Activated T-cell treated with anti-CD3 and anti-CD28 coated beads, Interleukin-2, amount 50 U/mL, for 24 hours (primary cell): ENCODE results near the gene ALPP.
"Not testable (repeated sequence)": the region's sequence is repeated elsewhere in the genome, so short reads cannot be mapped to it uniquely, and the experiment has no call there.

Experiments used
- DNase-seq: peaks from one replicate; pipeline ENCODE4 v3.0.0-alpha.2; 2020
- H3K27ac Mint-ChIP-seq: 2 replicates; pipeline ENCODE4 v1.8.0; 2020; ENCODE audit warnings: mild to moderate bottlenecking, mixed read lengths
- H3K27me3 Mint-ChIP-seq: 2 replicates; pipeline ENCODE4 v1.8.0; 2020; ENCODE audit warnings: mixed read lengths
- H3K36me3 Mint-ChIP-seq: 2 replicates; pipeline ENCODE4 v1.8.0; 2020; ENCODE audit warnings: low read depth, mixed read lengths
- H3K4me1 Mint-ChIP-seq: 2 replicates; pipeline ENCODE4 v1.8.0; 2020; ENCODE audit warnings: low read depth, mixed read lengths
- H3K4me3 Mint-ChIP-seq: 2 replicates; pipeline ENCODE4 v1.8.0; 2020; ENCODE audit warnings: mild to moderate bottlenecking, moderate library complexity, mixed read lengths
- H3K9me3 Mint-ChIP-seq: 2 replicates; pipeline ENCODE4 v1.8.0; 2020; ENCODE audit warnings: mixed read lengths

ALPP gene

DNA sequence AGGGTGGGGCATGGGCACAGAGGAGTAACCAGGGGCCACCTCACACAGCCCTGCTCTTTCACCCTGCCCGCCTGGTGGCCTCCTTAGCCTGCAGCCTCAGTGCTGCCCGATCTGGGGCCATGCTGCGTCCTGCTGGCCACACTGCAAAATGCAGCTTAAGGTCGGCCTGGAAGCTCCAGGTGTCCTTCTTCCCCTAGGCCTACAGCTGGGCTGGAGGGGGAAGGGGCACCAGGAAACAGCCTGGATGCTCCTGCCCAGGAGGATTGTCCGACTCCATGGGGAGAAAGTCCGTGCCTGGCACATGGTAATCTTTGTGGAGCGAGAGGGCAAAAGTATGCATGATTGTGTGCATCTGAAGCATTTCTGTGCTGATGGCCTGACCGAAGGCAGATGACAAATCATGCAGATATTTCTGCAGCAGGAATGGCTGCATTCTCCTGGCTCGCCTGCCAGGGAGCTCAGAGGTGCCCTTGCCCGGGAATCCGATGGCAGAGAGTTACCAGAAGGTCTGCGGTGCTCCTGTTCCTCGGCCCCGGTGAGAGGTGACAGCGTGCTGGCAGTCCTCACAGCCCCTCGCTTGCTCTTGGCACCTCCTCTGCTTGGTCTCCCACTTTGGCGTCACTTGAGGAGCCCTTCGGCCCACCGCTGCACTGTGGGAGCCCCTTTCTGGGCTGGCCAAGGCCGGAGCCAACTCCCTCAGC lies 12.8 kb upstream of the ALPP start:
- Mint-ChIP-seq H3K4me3 (no peak overlapping the region), H3K9me3 (no peaks in the 10 kb centered on the region), H3K27me3 (no peaks in the 10 kb centered on the region), H3K4me1 (peaks cover 22% of the 10 kb centered on the region), H3K27ac (no peak overlapping the region), H3K36me3 (no peaks in the 10 kb centered on the region)
- peak; percentile 35 for DNase-seq

DNA sequence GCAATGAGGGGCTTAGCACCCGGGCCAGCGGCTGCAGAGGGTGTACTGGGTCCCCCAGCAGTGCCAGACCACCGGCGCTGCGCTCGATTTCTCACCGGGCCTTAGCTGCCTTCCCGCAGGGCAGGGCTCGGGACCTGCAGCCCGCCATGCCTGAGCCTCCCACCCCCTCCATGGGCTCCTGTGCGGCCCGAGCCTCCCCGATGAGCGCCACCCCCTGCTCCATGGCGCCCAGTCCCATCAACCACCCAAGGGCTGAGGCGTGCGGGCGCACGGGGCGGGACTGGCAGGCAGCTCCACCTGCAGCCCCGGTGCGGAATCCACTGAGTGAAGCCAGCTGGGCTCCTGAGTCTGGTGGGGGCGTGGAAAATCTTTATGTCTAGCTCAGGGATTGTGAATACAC lies 12.1 kb upstream of the ALPP start:
- not testable (repeated sequence) for H3K27me3 Mint-ChIP-seq, H3K9me3 Mint-ChIP-seq, H3K4me3 Mint-ChIP-seq, H3K36me3 Mint-ChIP-seq, DNase-seq, H3K27ac Mint-ChIP-seq
- peaks cover 22% of the 10 kb centered on the region for H3K4me1 Mint-ChIP-seq

DNA sequence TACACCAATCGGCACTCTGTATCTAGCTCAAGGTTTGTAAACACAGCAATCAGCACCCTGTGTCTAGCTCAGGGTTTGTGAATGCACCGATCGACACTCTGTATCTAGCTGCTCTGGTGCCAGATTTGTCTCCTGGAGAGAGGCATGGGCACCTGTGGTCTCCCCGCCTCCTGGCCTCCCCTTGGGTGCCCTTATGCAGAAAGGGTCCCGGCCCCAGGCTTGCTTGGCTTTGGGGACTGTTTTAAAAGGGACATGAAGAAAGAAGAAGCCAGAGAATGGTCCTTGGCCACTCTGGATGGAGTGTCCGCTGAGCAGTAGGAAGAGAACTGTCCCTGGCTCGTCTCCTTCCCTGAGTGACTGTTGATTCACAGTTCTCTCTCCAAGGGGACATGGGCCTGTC lies 11.5 kb upstream of the ALPP start:
- H3K27me3 Mint-ChIP-seq, result no peaks in the 10 kb centered on the region

DNA sequence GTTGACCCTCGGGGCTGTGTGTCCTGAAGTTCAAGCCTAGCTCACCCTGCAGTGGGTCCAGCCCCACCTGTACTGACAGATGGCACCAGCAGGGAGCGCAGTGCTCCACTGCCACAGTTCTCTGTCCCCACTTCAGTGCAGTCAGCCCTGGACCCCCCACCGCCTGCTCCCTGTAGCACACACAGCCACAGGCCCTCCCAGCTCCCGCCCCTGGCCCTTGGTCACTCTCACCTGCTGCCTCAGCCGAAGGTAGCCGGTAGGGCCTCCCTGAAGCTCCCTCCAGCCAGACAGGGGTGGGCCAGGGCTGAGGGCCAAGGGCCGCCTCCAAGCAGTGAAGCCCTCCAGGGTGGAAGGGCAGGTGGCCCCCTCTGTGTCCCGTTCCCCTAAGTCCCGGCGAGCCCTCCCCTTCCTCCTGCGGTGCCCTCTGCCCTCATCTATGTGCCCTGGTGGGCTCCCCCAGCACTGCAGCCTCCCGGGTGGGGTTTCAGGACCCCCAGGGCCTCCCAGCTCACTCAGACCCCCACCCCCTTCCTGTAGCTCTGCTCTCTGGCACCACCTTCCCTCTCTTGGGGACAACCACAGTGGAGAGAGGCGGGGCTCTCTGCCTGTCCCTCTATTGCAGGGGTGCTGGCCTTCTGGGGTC lies 10.8 kb upstream of the ALPP start:
- Mint-ChIP-seq H3K4me1 (peaks cover 18% of the 10 kb centered on the region), H3K4me3 (no peak overlapping the region), H3K36me3 (no peaks in the 10 kb centered on the region), H3K27me3 (no peaks in the 10 kb centered on the region), H3K27ac (no peak overlapping the region), H3K9me3 (no peaks in the 10 kb centered on the region)
- DNase-seq, result no peak

More for the DNA sequence above, 11.5 kb upstream of the ALPP start:
- no peaks in the 10 kb centered on the region for H3K36me3 Mint-ChIP-seq
- no peak overlapping the region for H3K27ac Mint-ChIP-seq
- no peak for DNase-seq
- peaks cover 22% of the 10 kb centered on the region for H3K4me1 Mint-ChIP-seq
- H3K9me3 Mint-ChIP-seq, result no peaks in the 10 kb centered on the region
- H3K4me3 Mint-ChIP-seq, result no peak overlapping the region

DNA sequence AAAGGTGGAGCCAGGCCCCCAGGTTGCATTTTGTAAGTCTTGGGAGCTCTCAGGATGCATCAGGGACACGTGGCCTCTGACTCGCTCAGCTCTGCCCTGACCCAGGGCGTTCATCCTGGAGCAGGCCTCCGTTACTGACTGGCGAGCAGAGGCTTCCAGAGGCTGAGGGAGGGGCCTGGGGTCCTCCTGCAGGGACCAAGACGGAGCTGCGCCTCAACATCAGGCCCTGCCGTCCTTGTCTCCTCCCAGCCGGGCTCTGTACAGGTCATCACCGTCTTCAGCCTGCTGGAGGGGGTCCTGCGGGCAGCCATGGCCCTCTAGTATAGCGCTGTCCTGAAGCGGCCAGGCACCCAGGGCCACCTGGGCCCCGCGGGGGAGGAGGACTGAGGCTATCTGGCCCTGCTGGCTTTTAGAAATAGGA lies 10.2 kb upstream of the ALPP start:
- Mint-ChIP-seq H3K36me3 (no peaks in the 10 kb centered on the region), H3K27ac (no peak overlapping the region), H3K4me3 (no peak overlapping the region), H3K9me3 (no peaks in the 10 kb centered on the region), H3K4me1 (peaks cover 14% of the 10 kb centered on the region), H3K27me3 (no peaks in the 10 kb centered on the region)
- no peak for DNase-seq

DNA sequence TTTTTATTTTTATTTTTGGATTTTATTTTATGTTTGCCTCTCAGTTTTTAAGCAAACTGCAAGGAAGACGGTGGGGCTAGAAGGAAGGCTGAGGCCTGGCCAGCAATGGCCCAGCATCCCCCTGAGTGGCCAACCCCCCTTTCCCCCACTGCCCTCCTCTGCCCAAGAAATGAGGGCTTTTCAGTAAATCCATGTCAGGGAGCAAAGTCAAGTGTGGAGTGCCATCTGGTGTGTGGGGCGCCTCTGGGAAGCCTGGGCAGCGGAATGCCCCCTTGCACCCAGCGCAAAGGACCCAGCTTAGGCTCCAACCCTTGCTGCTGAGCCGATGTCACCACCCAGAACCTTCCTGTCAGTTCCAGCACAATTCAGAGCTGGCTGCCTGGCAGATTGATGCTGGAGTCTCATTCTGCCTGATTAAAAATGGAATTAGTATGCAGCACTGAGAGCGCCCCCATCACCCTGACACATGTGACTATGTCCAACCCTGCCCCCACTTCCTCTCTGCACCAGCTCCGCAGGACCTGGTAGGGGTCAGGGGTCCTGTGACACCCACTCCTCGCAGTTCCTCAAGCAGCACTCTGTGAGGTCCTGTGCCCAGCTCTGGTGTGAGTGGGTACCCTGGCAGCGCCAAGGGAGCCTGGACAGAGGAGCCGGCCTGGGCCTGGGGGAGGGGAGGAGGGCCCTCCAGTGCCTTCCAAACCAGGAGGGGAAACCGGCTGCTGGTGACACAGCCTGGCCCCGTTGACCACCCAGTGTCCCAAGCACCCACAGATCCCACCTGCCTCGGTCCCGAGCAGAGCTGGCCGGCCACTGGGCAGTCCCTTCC lies 9.2 kb upstream of the ALPP start:
- no peak overlapping the region for H3K4me3 Mint-ChIP-seq
- DNase-seq, result no peak
- H3K27me3 Mint-ChIP-seq, result no peaks in the 10 kb centered on the region
- no peak overlapping the region for H3K27ac Mint-ChIP-seq
- H3K9me3 Mint-ChIP-seq, result no peaks in the 10 kb centered on the region
- H3K4me1 Mint-ChIP-seq, result peaks cover 4% of the 10 kb centered on the region
- H3K36me3 Mint-ChIP-seq, result no peaks in the 10 kb centered on the region

DNA sequence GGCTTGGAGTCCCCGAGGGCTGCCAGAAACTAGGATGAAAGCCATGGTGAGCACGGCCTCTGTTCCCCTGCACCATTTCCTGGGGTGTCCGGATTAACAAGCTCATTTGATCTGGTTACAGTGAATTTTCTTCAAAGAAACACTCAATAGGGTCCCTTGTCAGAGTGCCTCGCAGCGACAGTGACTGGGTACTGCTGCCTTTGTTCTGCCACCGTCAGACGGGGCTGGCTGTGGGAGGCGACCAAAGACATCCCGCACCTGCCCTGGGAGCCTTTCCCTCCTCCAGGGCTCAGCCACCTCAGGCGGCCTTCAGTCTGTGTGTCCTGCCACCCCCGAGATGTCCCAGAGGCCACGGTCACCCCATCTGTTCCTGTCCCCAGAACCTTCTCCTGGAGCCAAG lies 8.5 kb upstream of the ALPP start:
- H3K27ac Mint-ChIP-seq, H3K27me3 Mint-ChIP-seq, DNase-seq, H3K36me3 Mint-ChIP-seq, H3K9me3 Mint-ChIP-seq, H3K4me3 Mint-ChIP-seq, H3K4me1 Mint-ChIP-seq: not testable (repeated sequence)

DNA sequence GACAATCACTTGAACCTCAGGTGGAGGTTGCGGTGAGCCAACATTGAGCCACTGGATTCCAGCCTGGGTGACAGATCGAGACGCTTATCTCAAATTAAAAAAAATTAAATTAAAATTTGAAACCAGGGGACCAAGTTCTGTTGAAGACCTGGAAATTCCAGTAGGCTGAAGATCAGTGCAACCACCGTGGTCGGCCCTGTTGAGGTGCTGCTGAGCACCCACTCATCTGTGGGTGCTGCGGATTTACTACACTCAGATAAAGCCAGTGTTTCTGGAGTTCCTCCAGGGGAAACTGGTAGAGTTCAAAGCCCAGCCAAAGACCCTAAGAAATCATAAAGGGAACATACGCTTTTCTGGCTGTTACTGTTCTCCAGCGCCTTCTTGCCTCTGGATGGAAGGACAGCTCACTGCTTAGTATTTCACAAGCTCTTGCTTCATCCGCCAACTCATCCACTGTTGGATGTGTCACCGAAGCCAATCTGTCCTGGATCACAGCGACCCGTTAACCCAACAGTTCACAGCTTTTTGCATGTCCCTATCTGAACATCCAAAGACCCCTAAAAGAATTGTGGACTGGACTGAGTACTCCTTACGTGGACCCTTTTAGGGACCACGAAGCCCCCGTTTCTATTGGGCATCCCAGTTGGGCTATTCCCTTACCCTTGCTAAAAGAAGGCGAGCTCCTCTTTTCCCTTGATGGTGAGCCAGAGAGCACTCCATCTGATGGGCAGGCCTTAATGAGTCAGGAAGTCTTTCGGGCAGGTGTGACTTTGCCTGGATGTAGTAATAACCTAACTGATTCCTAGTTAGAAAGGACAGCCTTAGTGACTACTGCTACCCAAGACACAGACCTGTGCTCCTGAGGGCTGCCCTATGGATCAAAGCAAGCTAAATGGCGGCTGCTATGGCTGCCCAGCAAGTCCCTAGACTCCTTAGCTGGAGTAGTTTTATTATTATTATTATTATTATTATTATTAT lies 6.0 kb upstream of the ALPP start:
- DNase-seq, result no peak
- no peaks in the 10 kb centered on the region for H3K36me3 Mint-ChIP-seq
- no peak overlapping the region for H3K4me3 Mint-ChIP-seq
- H3K4me1 Mint-ChIP-seq, result no peaks in the 10 kb centered on the region
- H3K9me3 Mint-ChIP-seq, result no peaks in the 10 kb centered on the region
- no peak overlapping the region for H3K27ac Mint-ChIP-seq
- H3K27me3 Mint-ChIP-seq, result no peaks in the 10 kb centered on the region

DNA sequence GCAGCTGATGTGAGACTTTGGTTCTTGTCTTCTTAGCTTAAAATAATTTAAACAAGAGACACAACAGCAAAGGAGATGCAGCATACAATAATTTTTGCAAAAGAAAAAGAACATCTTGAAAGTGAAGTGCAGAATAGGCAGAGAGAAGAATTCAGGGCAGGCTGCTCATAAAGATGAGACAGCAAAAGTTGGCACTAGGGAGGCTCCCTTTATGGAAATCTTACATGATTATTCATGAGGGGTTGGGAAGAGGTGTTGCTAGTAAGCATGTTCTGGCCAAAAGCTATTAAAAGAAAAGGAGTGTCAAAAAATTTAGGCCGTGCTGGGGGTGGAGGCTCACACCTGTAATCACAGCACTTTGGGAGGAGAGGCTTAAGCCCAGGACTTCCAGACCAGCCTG lies 4.2 kb upstream of the ALPP start:
- Mint-ChIP-seq H3K27me3 (peaks cover 3% of the 10 kb centered on the region), H3K27ac (no peak overlapping the region), H3K36me3 (no peaks in the 10 kb centered on the region), H3K4me3 (no peak overlapping the region), H3K4me1 (no peaks in the 10 kb centered on the region), H3K9me3 (no peaks in the 10 kb centered on the region)
- no peak for DNase-seq

DNA sequence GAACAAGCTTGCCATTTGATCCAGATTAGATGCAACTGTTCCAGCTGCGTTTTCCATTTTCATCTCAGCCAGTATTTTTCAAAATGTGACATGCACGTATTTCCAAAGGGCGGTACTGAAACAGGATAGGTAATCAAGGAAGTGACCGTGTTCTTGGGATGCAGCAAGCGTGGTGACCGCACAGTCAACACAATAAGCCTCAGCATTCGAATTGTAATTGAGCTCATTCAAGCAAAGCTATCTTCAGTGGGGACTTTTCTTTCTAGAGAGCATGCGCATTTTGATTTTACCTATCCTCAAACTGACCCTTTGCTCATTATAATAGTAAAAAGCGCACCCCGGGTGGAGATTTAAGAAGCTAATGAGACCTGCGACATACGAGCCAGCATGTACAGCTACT lies 3.4 kb upstream of the ALPP start:
- Mint-ChIP-seq H3K36me3 (no peaks in the 10 kb centered on the region), H3K4me3 (no peak overlapping the region)

DNA sequence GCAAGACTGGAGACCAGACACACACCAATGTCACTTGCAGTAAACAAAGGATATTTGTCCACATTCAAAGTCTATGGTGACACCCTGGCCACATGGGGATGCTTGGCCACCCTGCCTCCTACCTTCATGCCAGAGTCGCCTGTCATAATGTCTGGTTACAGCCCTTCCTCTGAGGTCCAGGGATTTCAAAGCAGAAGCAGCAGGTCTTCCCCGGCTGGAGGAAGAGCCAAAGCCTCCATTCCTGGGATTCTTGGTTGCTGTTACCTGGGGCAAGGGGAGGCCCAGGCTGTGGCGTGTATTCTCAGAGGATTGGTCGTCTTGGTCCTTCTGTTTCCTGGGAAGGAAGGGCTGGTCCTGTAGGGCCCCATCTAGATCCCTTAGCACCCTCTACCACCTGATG lies 2.3 kb upstream of the ALPP start:
- no peaks in the 10 kb centered on the region for H3K9me3 Mint-ChIP-seq
- DNase-seq, result no peak
- no peaks in the 10 kb centered on the region for H3K4me1 Mint-ChIP-seq
- no peak overlapping the region for H3K4me3 Mint-ChIP-seq
- H3K27me3 Mint-ChIP-seq, result peaks cover 8% of the 10 kb centered on the region
- no peaks in the 10 kb centered on the region for H3K36me3 Mint-ChIP-seq
- no peak overlapping the region for H3K27ac Mint-ChIP-seq

More for the DNA sequence above, 3.4 kb upstream of the ALPP start:
- H3K27ac Mint-ChIP-seq, result no peak overlapping the region
- peaks cover 8% of the 10 kb centered on the region for H3K27me3 Mint-ChIP-seq
- no peaks in the 10 kb centered on the region for H3K4me1 Mint-ChIP-seq
- DNase-seq, result no peak
- H3K9me3 Mint-ChIP-seq, result no peaks in the 10 kb centered on the region

DNA sequence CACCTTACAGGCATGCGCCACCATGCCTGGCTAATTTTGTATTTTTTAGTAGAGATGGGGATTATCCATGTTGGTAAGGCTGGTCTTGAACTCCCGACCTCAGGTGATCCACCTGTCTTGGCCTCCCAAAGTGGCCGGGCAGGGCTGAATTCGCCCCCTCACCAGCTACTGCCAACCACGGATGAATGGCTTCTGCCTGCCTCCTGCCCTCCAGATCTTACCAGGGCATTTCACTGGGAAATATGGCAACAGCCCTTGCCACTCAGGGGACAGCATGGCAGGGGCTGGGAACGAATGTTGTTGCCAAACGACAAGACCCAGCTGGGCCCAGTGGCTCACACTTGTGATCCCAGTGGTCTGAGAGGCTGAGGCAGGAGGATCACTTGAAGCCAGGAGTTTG lies 1.8 kb upstream of the ALPP start:
- H3K4me3 Mint-ChIP-seq, result no peak overlapping the region
- DNase-seq, result no peak
- no peaks in the 10 kb centered on the region for H3K36me3 Mint-ChIP-seq
- no peak overlapping the region for H3K27ac Mint-ChIP-seq
- peaks cover 10% of the 10 kb centered on the region for H3K27me3 Mint-ChIP-seq
- no peaks in the 10 kb centered on the region for H3K9me3 Mint-ChIP-seq
- H3K4me1 Mint-ChIP-seq, result no peaks in the 10 kb centered on the region

DNA sequence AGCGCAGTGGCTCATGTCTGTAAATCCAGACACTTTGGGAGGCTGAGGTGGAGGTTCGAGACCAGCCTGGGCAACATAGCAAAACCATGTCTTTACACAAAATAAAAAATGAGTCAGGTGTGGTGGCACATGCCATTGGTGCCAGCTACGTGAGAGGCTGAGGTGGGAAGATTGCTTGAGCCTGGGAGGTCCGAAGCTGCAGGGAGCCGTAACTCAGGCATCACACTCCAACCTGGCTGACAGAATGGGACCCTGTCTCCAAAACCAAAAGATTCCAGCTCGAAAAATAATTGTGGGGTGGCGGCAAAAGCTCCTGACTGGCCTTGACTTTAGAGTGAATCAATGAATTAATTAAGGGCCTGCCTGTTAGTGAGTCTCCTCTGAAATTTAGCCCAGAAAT lies 1.2 kb upstream of the ALPP start:
- no peaks in the 10 kb centered on the region for H3K4me1 Mint-ChIP-seq
- no peaks in the 10 kb centered on the region for H3K36me3 Mint-ChIP-seq
- no peak overlapping the region for H3K27ac Mint-ChIP-seq
- peaks cover 16% of the 10 kb centered on the region for H3K27me3 Mint-ChIP-seq
- no peak for DNase-seq
- H3K9me3 Mint-ChIP-seq, result no peaks in the 10 kb centered on the region
- no peak overlapping the region for H3K4me3 Mint-ChIP-seq
